OCI-LY1 (cell line): ENCODE measurements around the gene CDH3.

Source experiments
- H2AFZ ChIP-seq: fragments of 200-600 bp; sonication (generic), shearing (Covaris generic); 2 replicates; pipeline ENCODE4 v1.6.0; 2014; ENCODE audit warnings: antibody characterized with exemption, mild to moderate bottlenecking, low read length
- H3F3A ChIP-seq: fragments of 200-600 bp; sonication (generic), shearing (Covaris generic); 2 replicates; pipeline ENCODE4 v1.6.0; 2014; ENCODE audit warnings: mild to moderate bottlenecking, antibody characterized with exemption, low read length, moderate library complexity; ENCODE audit not compliant: insufficient read depth
- H3K27ac ChIP-seq: fragments of 200-600 bp; sonication (generic); 2 replicates; pipeline ENCODE4 v1.5.1; 2014; ENCODE audit warnings: low read length, mixed run types, mild to moderate bottlenecking, low read depth; ENCODE audit not compliant: poor library complexity, severe bottlenecking
- H3K27me3 ChIP-seq: fragments of 200-600 bp; sonication (generic); 2 replicates; pipeline ENCODE4 v1.6.0; 2014; ENCODE audit warnings: antibody characterized with exemption, mild to moderate bottlenecking, low read length, moderate library complexity; ENCODE audit not compliant: insufficient read depth
- H3K36me3 ChIP-seq: fragments of 200-600 bp; sonication (generic); 2 replicates; pipeline ENCODE4 v1.6.1; 2014; ENCODE audit warnings: mild to moderate bottlenecking, antibody characterized with exemption, low read length, moderate library complexity, mixed read lengths; ENCODE audit not compliant: insufficient read depth
- H3K4me1 ChIP-seq: fragments of 200-600 bp; sonication (generic); 2 replicates; pipeline ENCODE4 v1.5.1; 2014; ENCODE audit warnings: mild to moderate bottlenecking, low read length, moderate library complexity; ENCODE audit not compliant: insufficient read depth, severe bottlenecking
- H3K4me2 ChIP-seq: fragments of 200-600 bp; sonication (generic), shearing (Covaris generic); 2 replicates; pipeline ENCODE4 v1.6.1; 2014; ENCODE audit warnings: low read length
- H3K4me3 ChIP-seq: fragments of 200-600 bp; sonication (generic); 2 replicates; pipeline ENCODE4 v1.5.1; 2014; ENCODE audit warnings: low read length, low read depth, mild to moderate bottlenecking, mixed read lengths; ENCODE audit not compliant: poor library complexity, severe bottlenecking
- H3K79me2 ChIP-seq: fragments of 200-600 bp; shearing (Covaris generic); 2 replicates; pipeline ENCODE4 v1.6.1; 2016; ENCODE audit warnings: mixed run types, low read length, mixed read lengths; ENCODE audit not compliant: insufficient read depth
- H3K9ac ChIP-seq: fragments of 200-600 bp; sonication (generic), shearing (Covaris generic); 2 replicates; pipeline ENCODE4 v1.6.1; 2014; ENCODE audit warnings: mild to moderate bottlenecking, low read length, mixed read lengths
- H3K9me2 ChIP-seq: fragments of 200-600 bp; sonication (generic), shearing (Covaris generic); 2 replicates; pipeline ENCODE4 v1.6.1; 2014; ENCODE audit warnings: low read depth, mild to moderate bottlenecking, low read length, mixed read lengths
- H3K9me3 ChIP-seq: fragments of 200-600 bp; shearing (Covaris generic); 2 replicates; pipeline ENCODE4 v1.6.1; 2014; ENCODE audit warnings: low read length, mixed read lengths
- H4K20me1 ChIP-seq: fragments of 200-600 bp; sonication (generic), shearing (Covaris generic); 2 replicates; pipeline ENCODE4 v1.6.0; 2016; ENCODE audit warnings: mild to moderate bottlenecking, low read length; ENCODE audit not compliant: insufficient read depth
- EZH2 ChIP-seq: fragments of 200-600 bp; sonication (generic), shearing (Covaris generic); IDR thresholded peaks from 2 replicates; pipeline ENCODE4 v1.8.0; 2017; ENCODE audit warnings: borderline replicate concordance, mixed run types, mild to moderate bottlenecking, antibody characterized with exemption, low read length, moderate library complexity, mixed read lengths
- TF ChIP-seq, protein P1 (sequence below): fragments of 200-600 bp; sonication (generic), shearing (Covaris generic); IDR thresholded peaks from 2 replicates; pipeline ENCODE4 v1.5.1; 2017; ENCODE audit warnings: mild to moderate bottlenecking, antibody characterized with exemption, low read length, moderate library complexity, mixed read lengths

The CDH3 gene

DNA sequence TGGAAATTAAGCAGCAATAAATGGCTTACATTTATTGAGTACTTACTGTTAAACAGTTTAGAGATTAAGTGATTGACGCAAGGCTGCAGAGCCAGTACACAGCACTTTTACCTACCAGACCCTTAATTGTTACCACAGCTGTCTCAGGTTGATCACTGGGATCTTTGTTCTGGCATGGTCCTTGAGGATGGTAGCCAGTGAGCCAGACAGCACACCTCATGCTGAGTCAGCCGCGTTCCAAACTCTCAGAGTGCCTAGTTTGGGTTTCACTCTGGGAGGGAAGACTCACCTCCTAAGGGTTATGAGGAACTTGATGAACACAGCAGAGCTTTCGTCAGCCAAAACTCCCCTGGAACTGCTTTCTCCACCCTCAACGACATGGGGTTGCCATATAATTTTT, 20.4 kb downstream of the CDH3 start:
- Histone ChIP-seq H3K27ac (no peak overlapping the region), H3K4me3 (no peak overlapping the region), H3F3A (no peaks in the 10 kb centered on the region), H3K9me2 (no peaks in the 10 kb centered on the region), H4K20me1 (no peaks in the 10 kb centered on the region), H2AFZ (no peak overlapping the region), H3K79me2 (no peaks in the 10 kb centered on the region), H3K9me3 (no peaks in the 10 kb centered on the region), H3K4me2 (no peak overlapping the region), H3K4me1 (no peaks in the 10 kb centered on the region), H3K36me3 (no peaks in the 10 kb centered on the region), H3K9ac (no peak overlapping the region), H3K27me3 (no peaks in the 10 kb centered on the region)
- TF ChIP-seq, protein P1, sequence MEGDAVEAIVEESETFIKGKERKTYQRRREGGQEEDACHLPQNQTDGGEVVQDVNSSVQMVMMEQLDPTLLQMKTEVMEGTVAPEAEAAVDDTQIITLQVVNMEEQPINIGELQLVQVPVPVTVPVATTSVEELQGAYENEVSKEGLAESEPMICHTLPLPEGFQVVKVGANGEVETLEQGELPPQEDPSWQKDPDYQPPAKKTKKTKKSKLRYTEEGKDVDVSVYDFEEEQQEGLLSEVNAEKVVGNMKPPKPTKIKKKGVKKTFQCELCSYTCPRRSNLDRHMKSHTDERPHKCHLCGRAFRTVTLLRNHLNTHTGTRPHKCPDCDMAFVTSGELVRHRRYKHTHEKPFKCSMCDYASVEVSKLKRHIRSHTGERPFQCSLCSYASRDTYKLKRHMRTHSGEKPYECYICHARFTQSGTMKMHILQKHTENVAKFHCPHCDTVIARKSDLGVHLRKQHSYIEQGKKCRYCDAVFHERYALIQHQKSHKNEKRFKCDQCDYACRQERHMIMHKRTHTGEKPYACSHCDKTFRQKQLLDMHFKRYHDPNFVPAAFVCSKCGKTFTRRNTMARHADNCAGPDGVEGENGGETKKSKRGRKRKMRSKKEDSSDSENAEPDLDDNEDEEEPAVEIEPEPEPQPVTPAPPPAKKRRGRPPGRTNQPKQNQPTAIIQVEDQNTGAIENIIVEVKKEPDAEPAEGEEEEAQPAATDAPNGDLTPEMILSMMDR, result no peak

- H3K9me2 ChIP-seq, result no peaks in the 10 kb centered on the region
- H3K4me1 ChIP-seq, result no peaks in the 10 kb centered on the region
- no peak overlapping the region for H2AFZ ChIP-seq
- H3K9me3 ChIP-seq, result no peaks in the 10 kb centered on the region
- H3K79me2 ChIP-seq, result no peaks in the 10 kb centered on the region
- no peaks in the 10 kb centered on the region for H3F3A ChIP-seq
- no peak for TF ChIP-seq EZH2
- TF ChIP-seq, protein P1, result no peak
- no peak overlapping the region for H3K4me2 ChIP-seq
- H3K36me3 ChIP-seq, result no peaks in the 10 kb centered on the region
- H3K4me3 ChIP-seq, result no peak overlapping the region
- no peak overlapping the region for H3K27ac ChIP-seq
- no peaks in the 10 kb centered on the region for H3K27me3 ChIP-seq
- H3K9ac ChIP-seq, result no peak overlapping the region
- no peaks in the 10 kb centered on the region for H4K20me1 ChIP-seq
Measured at GRCh38 chr16:68668266-68668665, 23.2 kb downstream of the CDH3 start.

- Histone ChIP-seq H3K36me3 (no peaks in the 10 kb centered on the region), H3K9ac (no peak overlapping the region), H3K4me3 (no peak overlapping the region), H3K79me2 (no peaks in the 10 kb centered on the region), H4K20me1 (no peaks in the 10 kb centered on the region), H3K9me2 (no peaks in the 10 kb centered on the region), H3K4me1 (no peaks in the 10 kb centered on the region), H2AFZ (no peak overlapping the region), H3K9me3 (no peaks in the 10 kb centered on the region), H3K27me3 (no peaks in the 10 kb centered on the region), H3F3A (no peaks in the 10 kb centered on the region), H3K27ac (no peak overlapping the region), H3K4me2 (no peak overlapping the region)
- TF ChIP-seq, protein P1, result no peak
- no peak for TF ChIP-seq EZH2
Measured at GRCh38 chr16:68676113-68676860, 31.2 kb downstream of the CDH3 start.
